Left ventricle myocardium superior (tissue), 1 donor: ENCODE results near the gene OR10X1. TPM values are rescaled to one million over a fixed set of nuclear protein-coding genes. Genes with fewer than 3 reads are reported as not detected.
A peak's percentile ranks its signal among the peaks of the same experiment; 100 is the strongest.

Experiments used
- ATAC-seq: fragments of 200-7000 bp; cut with Tn5 transposase; one replicate; pipeline ENCODE4 v1.9.1; 2020; ENCODE audit warnings: mild to moderate bottlenecking, moderate library complexity
- DNase-seq: peaks from one replicate; pipeline ENCODE4 v3.0.0-alpha.2; 2020
- intact Hi-C: fragments of 100-400 bp; cut with micrococcal nuclease; formaldehyde crosslinking; loops from one replicate; pipeline ENCODE4 v1.11.0; 2022
- long read RNA-seq: library from polyadenylated mRNA; unstranded; transcript quantifications from one replicate; pipeline ENCODE4 v2.0.0, GENCODE V29; 2021
- total RNA-seq: library from RNA; stranded (reverse); fragmentation: NEBNext Ultra II Directional; extraction: Animal tissue kit (Norgen Biotek cat#: 25700); gene quantifications from one replicate; pipeline ENCODE4 v1.2.1, GENCODE V29; 2021
- donor health status: DM: no; HTN: yes; CAD: no; lungs with severe emphysema.

The OR10X1 gene
- total RNA-seq, result not detected
- long read RNA-seq, result 0 reads

DNA sequence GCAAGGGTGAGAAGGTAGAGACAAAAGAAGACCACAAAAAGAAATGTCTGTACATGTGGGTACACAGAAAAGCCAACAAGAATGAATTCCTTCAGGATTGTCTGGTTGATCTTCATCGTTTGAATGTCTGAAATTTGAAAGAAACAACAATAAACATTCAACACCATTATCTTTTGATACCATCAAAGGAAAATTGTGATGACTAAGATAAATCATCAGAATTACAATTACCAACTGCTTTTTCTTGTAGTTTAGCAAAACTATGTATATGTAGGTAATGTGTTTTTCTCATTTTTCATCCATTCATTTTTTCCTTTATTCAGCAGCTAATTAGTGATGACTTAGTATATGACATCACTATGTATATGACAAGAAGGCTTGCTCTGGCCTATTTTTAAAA lies at the start of gene OR10X1:
OR10X1 (minus strand) TSS at position 167 of the 400 bp plus-strand sequence; CDS start at position 167, 0 bp downstream.
- ATAC-seq (no peak), DNase-seq (no peak)
- intact Hi-C loops, result no loop called here

DNA sequence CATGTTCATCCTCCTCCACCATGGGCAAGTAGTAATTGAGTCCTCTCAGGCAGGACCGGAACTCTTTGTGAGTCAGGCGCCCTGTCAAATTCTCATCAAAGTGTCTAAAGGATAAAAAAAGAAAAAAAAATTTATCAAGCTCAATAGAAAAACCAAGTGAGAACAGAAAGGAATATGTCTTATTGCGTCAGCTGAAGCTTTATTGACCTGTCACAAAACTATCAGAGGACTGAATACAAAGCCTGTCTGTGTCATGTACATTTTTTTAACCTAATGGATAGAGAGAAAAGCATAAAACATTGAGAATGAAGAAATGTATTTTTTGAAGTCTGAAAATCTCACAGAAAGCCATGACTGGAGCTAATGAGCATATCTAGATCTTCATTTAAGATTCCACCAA lies 34.1 kb upstream of the OR10X1 start:
- DNase-seq (no peak), ATAC-seq (no peak)
- intact Hi-C loops, result no loop called here

- intact Hi-C loops, result no loop called here
- ATAC-seq, result no peak
Measured at GRCh38 chr1:158611916-158612315, 32.2 kb upstream of the OR10X1 start.

GRCh38 chr1:158607296-158607695 lies 27.6 kb upstream of the OR10X1 start:
- ATAC-seq, result no peak
- no peak for DNase-seq
- intact Hi-C loops, result no loop called here

More at GRCh38 chr1:158611916-158612315, 32.2 kb upstream of the OR10X1 start:
- no peak for DNase-seq

DNA sequence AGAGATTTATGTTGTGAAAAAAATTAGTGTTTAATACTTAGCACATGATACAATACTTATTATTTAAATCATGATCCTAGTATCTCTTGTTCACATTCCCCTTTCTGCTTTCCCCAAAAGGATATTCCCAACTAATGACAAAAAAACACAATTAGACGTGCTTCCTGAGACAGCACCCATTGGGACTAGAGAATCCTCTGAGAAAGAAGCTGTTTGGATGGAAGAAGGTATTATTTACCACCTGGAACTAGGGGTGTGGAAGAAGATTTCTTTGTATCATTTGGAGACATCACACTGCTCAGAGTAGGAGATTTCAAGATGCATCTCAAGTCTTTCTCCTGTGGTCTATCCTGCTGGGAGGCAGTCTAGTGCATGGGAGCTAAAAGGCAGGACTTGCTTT lies 25.3 kb upstream of the OR10X1 start, which contains the start of gene OR10Z1:
OR10Z1 (plus strand) TSS at position 301 of the 400 bp plus-strand sequence. CDS start 1,171 bp downstream, outside the sequence.
- no peak for ATAC-seq
- intact Hi-C loops, result no loop called here

GRCh38 chr1:158600735-158601134 lies 21.0 kb upstream of the OR10X1 start:
- intact Hi-C loops, result no loop called here
- ATAC-seq (no peak), DNase-seq (no peak)

More for the DNA sequence above, 25.3 kb upstream of the OR10X1 start, which contains the start of gene OR10Z1:
- no peak for DNase-seq

DNA sequence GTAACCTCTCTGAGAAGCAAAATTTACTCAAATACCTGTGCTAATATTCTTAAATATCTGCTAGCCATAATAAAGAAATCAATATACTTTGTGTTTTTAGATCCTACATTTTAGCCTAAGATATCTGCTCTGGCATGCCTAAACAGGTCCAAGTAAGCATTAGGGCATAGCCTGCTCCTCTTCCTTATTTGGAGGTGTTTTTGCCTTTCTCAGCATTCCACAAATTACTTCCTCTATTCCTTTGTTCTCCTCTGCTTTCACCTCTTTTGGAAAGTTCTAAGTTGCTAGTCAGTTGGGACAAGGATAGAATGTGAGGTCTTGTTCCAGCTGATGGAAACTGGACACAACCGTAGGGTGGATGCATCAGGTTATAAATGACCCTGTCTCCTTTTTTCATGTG lies 7.2 kb upstream of the OR10X1 start:
- intact Hi-C loops, result no loop called here
- no peak for ATAC-seq
- DNase-seq, result no peak

- ATAC-seq (no peak), DNase-seq (no peak)
- intact Hi-C loops, result no loop called here
Measured at GRCh38 chr1:158583962-158584361, 4.3 kb upstream of the OR10X1 start.

DNA sequence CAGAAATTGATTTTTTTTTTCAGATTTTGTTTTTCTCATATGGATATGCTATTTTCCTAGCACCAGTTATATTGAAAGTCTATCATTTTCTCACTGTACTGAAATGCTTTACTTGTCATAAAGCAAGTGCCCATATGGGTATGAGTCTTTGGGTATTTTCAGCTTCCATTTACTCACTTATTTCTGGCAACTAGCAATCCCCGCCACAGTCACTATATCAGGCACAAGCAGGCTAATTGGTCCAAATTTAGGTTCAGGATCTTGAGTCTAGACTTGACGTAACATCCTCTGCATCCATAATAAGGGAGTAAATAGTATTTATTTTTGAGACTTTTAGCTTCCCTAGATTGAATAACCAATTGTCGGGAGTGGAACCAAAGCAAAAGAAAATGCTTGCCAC lies 2.1 kb downstream of the OR10X1 start:
- no peak for DNase-seq
- intact Hi-C loops, result no loop called here
- ATAC-seq, result no peak

- DNase-seq, result no peak
- ATAC-seq, result no peak
Measured at GRCh38 chr1:158572226-158572625, 7.5 kb downstream of the OR10X1 start.

DNA sequence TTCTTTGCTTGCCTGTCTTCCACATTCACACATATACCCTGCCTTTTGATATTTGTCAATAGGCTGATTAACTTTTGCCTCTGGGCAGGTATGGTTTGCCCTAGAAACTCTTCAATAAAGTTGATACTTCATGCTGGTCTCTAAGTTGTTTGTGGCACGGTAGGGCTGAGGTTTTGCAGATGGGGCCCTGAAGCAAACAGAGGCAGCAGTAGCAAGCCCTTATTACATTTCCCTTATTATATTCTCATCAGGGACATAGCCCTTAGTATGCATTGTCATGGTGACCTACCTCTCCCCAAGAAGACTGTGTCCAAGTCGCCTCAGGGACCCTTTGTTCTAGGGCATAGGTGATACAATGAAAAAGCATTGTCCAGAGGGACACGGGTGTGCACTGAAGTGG lies 9.2 kb downstream of the OR10X1 start, which contains the start of gene OR6P1:
OR6P1 (minus strand) TSS at position 101 of the 400 bp plus-strand sequence. CDS start 6,976 bp downstream, outside the sequence.
- intact Hi-C loops, result no loop called here
- ATAC-seq (no peak), DNase-seq (no peak)

More at GRCh38 chr1:158572226-158572625, 7.5 kb downstream of the OR10X1 start:
- intact Hi-C loops, result no loop called here

- ATAC-seq, result no peak
- intact Hi-C loops, result no loop called here
- no peak for DNase-seq
Measured at GRCh38 chr1:158564608-158565007, 15.1 kb downstream of the OR10X1 start.

- DNase-seq (no peak), ATAC-seq (no peak)
- intact Hi-C loops, result no loop called here
Measured at GRCh38 chr1:158563853-158564252, 15.8 kb downstream of the OR10X1 start.

DNA sequence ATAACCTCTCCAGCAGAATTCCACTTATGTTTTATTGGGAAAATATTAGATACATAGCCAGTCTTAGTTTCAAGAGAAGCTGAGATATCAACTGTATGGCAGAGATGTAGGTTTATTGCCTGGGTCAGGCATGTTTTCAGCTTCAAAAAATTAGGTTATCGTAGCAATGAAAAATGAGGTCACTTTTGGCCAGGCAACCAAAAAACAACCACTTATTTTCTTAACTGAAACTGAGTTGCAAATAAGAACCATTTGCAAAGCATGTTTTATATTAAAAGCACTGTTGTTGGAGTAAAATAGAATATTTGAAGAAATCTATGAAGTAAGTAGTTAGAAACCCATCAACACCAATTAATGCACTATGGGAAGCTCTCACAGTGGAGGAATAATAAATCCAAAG lies 20.0 kb downstream of the OR10X1 start:
- DNase-seq, result no peak
- intact Hi-C loops, result no loop called here
- ATAC-seq, result no peak

GRCh38 chr1:158554352-158554751 lies 25.3 kb downstream of the OR10X1 start, which contains the start of gene OR6Y1:
TSS of gene OR6Y1 (minus strand) at chr1:158554405. CDS start at chr1:158548105, 6,300 bp downstream.
- no peak for DNase-seq
- intact Hi-C loops, result no loop called here
- ATAC-seq, result peak; percentile 56

GRCh38 chr1:158552296-158552695 lies 27.4 kb downstream of the OR10X1 start:
- intact Hi-C loops, result no loop called here
- peak; percentile 23 for ATAC-seq
- DNase-seq, result no peak

DNA sequence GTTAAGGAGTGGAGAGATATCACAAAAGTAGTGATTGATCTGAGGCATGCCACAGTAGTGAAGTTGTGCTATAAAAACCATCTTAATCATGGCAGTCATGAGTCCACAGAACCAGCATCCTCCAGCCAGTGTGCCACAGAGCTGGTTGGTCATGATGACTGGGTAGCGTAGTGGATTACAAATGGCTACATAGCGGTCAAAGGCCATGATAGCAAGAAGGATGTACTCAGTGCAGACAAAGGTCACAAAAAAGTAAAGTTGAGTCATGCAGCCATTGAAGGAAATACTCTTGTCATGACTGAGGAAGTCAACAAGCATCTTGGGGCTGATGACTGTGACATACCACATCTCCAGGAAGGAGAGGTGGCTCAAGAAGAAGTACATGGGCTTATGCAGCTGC lies 32.2 kb downstream of the OR10X1 start:
- intact Hi-C loops, result no loop called here
- ATAC-seq (no peak), DNase-seq (no peak)

DNA sequence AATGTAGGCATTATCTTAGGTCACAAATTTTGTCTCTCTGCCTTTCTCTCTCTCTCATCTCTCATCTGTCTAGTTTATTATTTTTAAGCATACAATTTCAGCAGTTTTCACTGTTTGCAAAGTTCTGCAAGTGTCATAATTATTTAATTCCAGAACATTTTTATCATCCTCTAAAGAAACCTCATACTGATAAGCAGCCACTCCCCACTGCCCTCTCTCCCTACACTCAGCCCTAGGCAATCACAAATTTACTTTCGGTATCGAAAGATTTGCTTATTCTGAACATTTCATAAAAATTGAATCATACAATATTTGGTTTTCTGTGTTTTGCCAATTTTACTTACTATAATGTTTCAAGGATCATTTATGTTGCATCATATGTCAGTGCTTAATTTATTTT lies 42.1 kb downstream of the OR10X1 start:
- intact Hi-C loops, result no loop called here
- DNase-seq, result no peak

DNA sequence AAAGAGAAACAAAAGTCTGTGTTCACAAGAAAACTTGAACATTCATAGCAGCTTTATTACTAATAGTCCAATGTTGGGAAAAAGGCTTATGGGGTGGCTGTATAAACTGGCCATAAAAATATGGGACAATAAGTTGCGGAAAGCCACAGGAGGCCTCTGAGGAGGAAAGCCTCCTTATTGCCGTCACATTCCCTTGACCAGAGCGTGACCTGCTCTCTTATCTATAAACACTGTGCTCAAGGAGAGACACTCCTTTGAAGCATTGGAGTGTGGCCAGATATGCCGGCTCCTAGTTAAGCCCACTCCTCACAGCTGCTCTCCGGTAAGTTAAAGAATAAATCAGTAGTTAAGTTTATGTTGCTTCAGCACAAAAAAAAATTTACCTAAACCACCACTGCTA lies 45.2 kb downstream of the OR10X1 start:
- intact Hi-C loops, result no loop called here
- DNase-seq (no peak), ATAC-seq (no peak)

More for the DNA sequence above, 42.1 kb downstream of the OR10X1 start:
- ATAC-seq, result no peak
